Endothelial cell of umbilical vein (primary cell): ENCODE data around the gene ITGA6.

Source experiments
- POLR2AphosphoS5 ChIP-seq: IDR thresholded peaks from 2 replicates; pipeline ENCODE4 v1.6.1; 2012; ENCODE audit warnings: low read depth, mild to moderate bottlenecking, control low read depth, low read length, moderate library complexity; ENCODE audit not compliant: insufficient read depth
- TF ChIP-seq, protein P1 (sequence below), 2 donors: IDR thresholded peaks; 1 replicate in 1 of 2; 2 replicates in 1 of 2; pipeline ENCODE4 v1.5.1; 2011; ENCODE audit warnings: low read length in 2 of 2, mild to moderate bottlenecking in 2 of 2, moderate library complexity in 2 of 2, control low read depth in 1 of 2, inconsistent platforms in 1 of 2, low read depth in 1 of 2; ENCODE audit not compliant: insufficient read depth in 1 of 2; ENCODE audit errors: extremely low read depth in 1 of 2
- TF ChIP-seq, protein P2 (sequence below): IDR thresholded peaks from 2 replicates; pipeline ENCODE4 v1.6.1; 2011; ENCODE audit not compliant: insufficient read depth, insufficient read length

DNA sequence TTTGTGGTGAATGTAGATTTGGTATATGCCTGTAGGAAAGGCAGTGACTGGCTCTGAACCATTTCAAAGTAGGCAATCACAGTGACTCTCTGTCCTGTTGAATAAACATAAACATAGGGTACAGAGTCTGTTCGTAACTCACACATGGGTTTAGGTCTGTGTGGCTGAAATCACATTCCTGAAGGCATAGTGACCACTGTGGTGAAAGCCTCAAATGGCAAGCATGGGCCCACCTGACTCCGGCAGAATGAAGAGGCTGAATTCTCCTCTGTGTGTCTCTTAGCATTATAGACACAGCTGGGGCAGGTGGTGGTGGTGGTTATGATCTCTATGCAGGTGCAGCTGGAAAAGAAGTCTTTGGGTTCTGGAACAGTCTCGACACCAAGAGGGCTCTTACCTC lies 61.2 kb downstream of the ITGA6 start:
- TF ChIP-seq, protein P1, sequence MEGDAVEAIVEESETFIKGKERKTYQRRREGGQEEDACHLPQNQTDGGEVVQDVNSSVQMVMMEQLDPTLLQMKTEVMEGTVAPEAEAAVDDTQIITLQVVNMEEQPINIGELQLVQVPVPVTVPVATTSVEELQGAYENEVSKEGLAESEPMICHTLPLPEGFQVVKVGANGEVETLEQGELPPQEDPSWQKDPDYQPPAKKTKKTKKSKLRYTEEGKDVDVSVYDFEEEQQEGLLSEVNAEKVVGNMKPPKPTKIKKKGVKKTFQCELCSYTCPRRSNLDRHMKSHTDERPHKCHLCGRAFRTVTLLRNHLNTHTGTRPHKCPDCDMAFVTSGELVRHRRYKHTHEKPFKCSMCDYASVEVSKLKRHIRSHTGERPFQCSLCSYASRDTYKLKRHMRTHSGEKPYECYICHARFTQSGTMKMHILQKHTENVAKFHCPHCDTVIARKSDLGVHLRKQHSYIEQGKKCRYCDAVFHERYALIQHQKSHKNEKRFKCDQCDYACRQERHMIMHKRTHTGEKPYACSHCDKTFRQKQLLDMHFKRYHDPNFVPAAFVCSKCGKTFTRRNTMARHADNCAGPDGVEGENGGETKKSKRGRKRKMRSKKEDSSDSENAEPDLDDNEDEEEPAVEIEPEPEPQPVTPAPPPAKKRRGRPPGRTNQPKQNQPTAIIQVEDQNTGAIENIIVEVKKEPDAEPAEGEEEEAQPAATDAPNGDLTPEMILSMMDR (IDR thresholded peaks at IDR 0.05; ENCODE audit: extremely low read depth in 1 of 2, insufficient read depth in 1 of 2, low read depth in 1 of 2, low read length in 2 of 2): no peak
- TF ChIP-seq POLR2AphosphoS5: no peak
- TF ChIP-seq, protein P2, sequence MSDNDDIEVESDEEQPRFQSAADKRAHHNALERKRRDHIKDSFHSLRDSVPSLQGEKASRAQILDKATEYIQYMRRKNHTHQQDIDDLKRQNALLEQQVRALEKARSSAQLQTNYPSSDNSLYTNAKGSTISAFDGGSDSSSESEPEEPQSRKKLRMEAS: no peak
